DMS53 treated with DMSO at 0.1 percent for 48 hours (cell line): Measurements from ENCODE around the gene MCF2L.
A peak's percentile ranks its signal among the peaks of the same experiment; 100 is the strongest.
"Not testable (repeated sequence)": the region's sequence is repeated elsewhere in the genome, so short reads cannot be mapped to it uniquely, and the experiment has no call there.

Experiments used
- DNase-seq: peaks from one replicate; lab custom pipeline; 2025; ENCODE audit not compliant: unreplicated experiment; lab: John Stamatoyannopoulos, UW

MCF2L gene

DNA sequence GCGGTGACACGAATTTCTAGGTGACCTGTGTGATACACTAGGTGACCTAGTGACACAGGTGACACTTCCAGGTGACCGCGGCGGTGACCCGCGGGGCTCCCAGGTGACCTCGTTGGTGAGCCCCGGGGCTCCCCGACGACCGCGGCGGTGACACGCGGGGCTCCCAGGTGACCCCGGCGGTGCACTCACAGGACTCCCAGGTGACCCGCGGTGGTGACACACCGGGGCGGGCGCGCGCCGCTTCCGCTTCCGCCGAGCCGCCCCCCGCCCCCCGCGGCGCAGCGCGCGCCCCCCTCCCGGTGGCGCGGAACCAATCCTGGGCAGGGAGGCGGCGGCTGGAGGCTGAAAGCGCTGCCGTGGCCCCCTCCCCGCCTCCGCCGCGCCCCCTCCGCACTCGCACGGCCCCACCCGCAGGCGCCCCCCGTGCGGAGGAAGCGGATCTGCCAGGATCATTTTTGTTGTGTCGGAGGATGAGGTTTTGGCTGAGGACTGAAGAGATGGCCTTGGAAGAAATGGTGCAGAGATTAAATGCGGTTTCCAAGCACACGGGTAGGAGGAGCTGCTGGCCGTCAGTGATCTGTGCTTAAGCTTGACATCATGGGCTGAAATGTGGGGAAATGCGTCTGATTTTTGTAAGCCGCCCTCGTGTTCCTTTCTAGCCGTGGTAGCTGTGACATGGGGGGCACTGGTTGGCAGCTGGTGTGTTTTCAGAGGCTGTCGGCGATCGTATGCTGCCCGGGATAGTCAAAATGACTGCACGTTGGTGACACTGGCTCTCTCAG is at the start of gene MCF2L:
Gene MCF2L (plus strand): TSS at position 305 of the 782 bp plus-strand sequence. CDS start 166 bp downstream, at position 471.
- no peak for DNase-seq

- no peak for DNase-seq
Observed at GRCh38 chr13:112923962-112924361, 45.1 kb upstream of the MCF2L start.

DNA sequence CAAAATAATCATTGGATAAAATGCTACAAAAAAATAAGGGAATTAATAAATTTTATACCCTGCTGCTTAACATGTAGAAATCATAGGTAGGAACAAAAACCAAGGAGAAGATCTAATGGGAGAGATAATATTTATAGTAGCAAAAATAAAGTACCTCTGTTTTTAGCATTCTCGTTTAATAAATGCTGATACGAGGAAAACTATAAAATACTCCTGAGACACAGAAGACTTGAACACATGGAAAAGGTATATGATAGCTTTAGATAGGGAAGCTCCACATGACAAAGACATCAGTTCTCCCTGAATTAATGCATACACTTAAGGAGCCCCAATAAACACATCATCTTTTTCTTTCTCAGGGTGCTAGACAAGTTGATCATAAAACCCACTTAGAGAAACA is 44.6 kb upstream of the MCF2L start:
- DNase-seq: no peak

- no peak for DNase-seq
Observed at GRCh38 chr13:112926003-112926402, 43.0 kb upstream of the MCF2L start.

GRCh38 chr13:112926993-112927392 is 42.0 kb upstream of the MCF2L start:
- no peak for DNase-seq

GRCh38 chr13:112928020-112928971 is 40.7 kb upstream of the MCF2L start:
- no peak for DNase-seq

DNA sequence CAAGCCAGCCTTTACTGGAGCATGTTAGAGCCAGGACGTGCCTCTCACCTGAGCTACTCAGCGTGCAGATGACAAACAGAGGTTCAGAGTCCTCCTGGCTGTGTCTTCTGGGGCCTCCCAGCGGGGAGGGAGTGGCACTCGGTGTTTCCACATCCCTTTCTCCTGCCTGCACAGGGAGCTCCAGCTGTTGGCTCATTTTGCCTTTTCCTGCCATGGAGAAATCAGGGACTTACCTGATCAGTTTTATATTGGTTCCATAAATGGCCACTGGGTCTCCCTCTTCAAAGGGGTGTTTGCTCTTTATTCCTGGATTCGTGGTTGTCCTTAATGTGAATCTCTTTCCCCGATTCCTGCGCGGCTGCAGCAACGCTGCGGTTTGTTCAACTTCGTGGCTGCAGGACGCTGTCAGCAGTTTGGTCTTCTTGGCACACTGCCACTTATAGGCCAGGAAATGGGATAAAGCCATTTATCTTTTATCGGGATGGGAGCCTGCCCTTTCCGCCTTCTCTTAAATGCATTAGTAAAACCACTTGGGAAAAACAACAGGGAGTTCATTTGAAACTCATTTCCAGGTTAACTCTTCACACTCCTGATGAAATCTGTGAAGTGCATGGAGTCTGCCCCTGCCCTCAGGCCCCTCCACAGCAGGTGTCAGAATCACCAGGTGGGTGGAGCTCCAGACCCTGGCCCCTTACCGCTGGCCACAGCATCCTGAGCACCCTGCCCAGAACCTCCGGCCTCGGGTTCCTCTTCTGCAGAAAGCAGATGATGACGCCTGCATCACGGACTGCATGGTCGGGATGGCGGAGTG is 39.8 kb upstream of the MCF2L start:
- no peak for DNase-seq

DNA sequence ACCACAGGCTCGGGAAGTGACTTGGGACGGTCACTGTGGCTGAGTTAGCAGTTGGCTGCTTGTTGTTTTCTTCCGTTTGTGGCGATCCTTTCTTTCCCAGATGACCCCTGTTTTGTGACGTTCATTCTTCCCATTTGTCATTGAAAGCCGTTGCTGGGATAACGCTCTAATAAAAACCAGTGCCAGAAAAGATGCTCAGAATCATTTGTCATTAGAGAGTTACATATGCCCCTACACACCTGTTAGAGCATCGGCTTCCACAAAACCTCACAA is 39.3 kb upstream of the MCF2L start:
- DNase-seq: no peak

DNA sequence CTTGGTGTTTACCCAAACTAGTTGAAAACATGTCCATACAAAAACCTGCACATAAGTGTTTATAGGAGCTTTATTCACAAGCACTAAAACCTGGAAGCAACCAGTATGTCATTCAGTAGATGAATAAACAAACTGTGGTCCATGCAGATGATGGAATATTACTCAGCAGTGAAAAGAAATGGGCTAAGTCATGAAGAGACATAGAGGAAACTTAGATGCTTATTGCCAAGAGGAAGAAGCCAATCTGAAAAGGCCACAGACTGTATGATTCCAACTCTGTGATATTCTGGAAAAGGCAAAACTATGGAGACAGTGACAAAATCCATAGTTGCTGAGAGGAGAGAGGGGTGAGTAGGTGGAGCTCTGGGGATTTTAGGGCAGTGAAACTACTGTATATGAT is 38.8 kb upstream of the MCF2L start:
- DNase-seq: no peak

- peak; percentile 35 for DNase-seq
Observed at GRCh38 chr13:112931028-112931934, 37.7 kb upstream of the MCF2L start.

- DNase-seq: no peak
Observed at GRCh38 chr13:112932971-112933370, 36.0 kb upstream of the MCF2L start.

GRCh38 chr13:112933649-112934048 is 35.4 kb upstream of the MCF2L start:
- no peak for DNase-seq

DNA sequence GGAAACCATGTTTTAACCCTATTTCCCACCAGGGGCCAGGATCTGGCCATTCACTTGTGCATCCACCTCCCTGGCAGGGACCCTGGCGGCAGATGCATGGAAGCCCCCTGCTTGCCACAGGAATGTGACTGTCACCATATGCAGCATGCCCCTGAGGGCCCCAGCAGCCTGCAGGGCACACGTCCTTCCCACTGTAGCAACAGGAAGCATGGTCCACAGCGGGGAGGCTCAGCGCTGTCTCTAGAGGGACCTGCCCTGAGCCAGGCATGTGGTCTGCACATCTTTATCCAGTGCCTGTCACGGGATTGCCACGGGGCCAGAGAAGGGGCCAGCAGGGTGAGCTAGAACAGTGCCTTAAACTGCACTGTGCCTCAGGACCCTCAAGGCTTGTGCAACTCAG is 34.9 kb upstream of the MCF2L start:
- no peak for DNase-seq

DNA sequence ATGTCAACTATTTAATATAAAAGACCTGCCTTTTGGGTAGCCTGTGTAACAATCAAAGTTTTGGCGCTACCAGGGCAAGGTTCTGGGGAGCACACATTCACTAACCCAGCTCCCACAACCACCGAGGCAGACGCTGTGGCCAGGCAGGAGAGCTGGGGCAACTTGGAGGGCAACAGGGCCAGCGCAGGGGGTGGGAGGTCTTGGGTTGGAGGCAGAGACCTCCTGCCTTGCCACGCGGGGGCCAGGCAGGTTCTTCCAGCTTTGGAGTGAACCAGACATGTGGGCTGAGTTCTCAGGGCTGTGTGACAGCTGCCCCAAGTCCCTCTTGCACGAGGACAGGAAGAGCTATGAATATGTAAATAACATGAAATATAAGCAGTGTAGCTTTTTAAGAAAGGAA is 30.3 kb upstream of the MCF2L start:
- no peak for DNase-seq

GRCh38 chr13:112940236-112940635 is 28.8 kb upstream of the MCF2L start:
- no peak for DNase-seq

- DNase-seq: no peak
Observed at GRCh38 chr13:112941349-112941748, 27.7 kb upstream of the MCF2L start.

GRCh38 chr13:112941765-112942164 is 27.2 kb upstream of the MCF2L start:
- DNase-seq: not testable (repeated sequence)

- peak; percentile 61 for DNase-seq
Observed at GRCh38 chr13:112942689-112943308, 26.2 kb upstream of the MCF2L start.

GRCh38 chr13:112943309-112944125 is 25.5 kb upstream of the MCF2L start:
- DNase-seq: no peak
